HepG2 (cell line): Measurements from ENCODE around the gene IER2. TPM values are rescaled to one million over a fixed set of nuclear protein-coding genes. Genes with fewer than 3 reads are reported as not detected.
"Not testable (repeated sequence)": the region's sequence is repeated elsewhere in the genome, so short reads cannot be mapped to it uniquely, and the experiment has no call there.

Experiments
- ATAC-seq: fragments of 200-7000 bp; cut with Tn5 transposase; 3 replicates; pipeline ENCODE4 v1.9.1; 2020; ENCODE audit warnings: mild to moderate bottlenecking, moderate library complexity
- BruUV-seq: library from RNA; stranded (reverse); fragments of 400-500 nt; replicated peaks from 2 replicates; lab custom pipeline; 2021; lab: Mats Ljungman, UMichigan
- CTCF ChIA-PET: fragments of 300-600 bp; formaldehyde crosslinking; extraction: SDS; loops from one replicate; lab custom pipeline; 2021; ENCODE audit warnings: low total read pairs, inconsistent platforms, low intra/inter-chr PET ratio; lab: Yijun Ruan, JAX
- POLR2A ChIA-PET: fragments of 350-600 bp; sonication (Branson Sonifier 250); formaldehyde crosslinking; loops from one replicate; lab custom pipeline; 2020; ENCODE audit warnings: antibody characterized with exemption, inconsistent platforms; lab: Yijun Ruan, JAX
- DNase-seq: peaks from one replicate; pipeline ENCODE4 v3.0.0-alpha.2; 2015; ENCODE audit warnings: low spot score
- FAIRE-seq: peaks from 3 replicates; lab custom pipeline; 2011; peaks lifted over from hg19 to GRCh38; lab: Jason Lieb, UNC
- H2AFZ ChIP-seq: one replicate; pipeline ENCODE4 v1.6.1; 2011; ENCODE audit warnings: low read length, inconsistent platforms
- H3K27ac ChIP-seq: fragments of 300-600 bp; 3 replicates; pipeline ENCODE4 v1.8.0; 2011; ENCODE audit warnings: mixed run types, mild to moderate bottlenecking, mixed read lengths, low read length, inconsistent platforms; ENCODE audit not compliant: insufficient read depth; ENCODE audit errors: extremely low read length
- H3K27me3 ChIP-seq, 2 experiments: fragments of 200-600 bp in 1 of 2; 2 replicates in 1 of 2; 3 replicates in 1 of 2; pipeline versions ENCODE4 v1.6.0 to v1.8.0; 2011; ENCODE audit warnings: low read length in 2 of 2, mild to moderate bottlenecking in 2 of 2, moderate library complexity in 2 of 2, inconsistent platforms in 1 of 2; ENCODE audit not compliant: insufficient read depth in 2 of 2, control insufficient read depth in 1 of 2
- H3K36me3 ChIP-seq, 2 experiments: fragments of 200-600 bp in 1 of 2; replicated peaks in 1 of 2; 2 replicates in 1 of 2; 3 replicates in 1 of 2; pipeline versions ENCODE4 v1.5.1 to v1.8.0; 2011; ENCODE audit warnings: low read length in 2 of 2, inconsistent platforms in 1 of 2; ENCODE audit not compliant: insufficient read depth in 2 of 2, control insufficient read depth in 1 of 2
- H3K4me1 ChIP-seq: 2 replicates; pipeline ENCODE4 v1.5.1; 2012; ENCODE audit warnings: low read length, inconsistent platforms; ENCODE audit not compliant: insufficient read depth
- H3K4me2 ChIP-seq: 2 replicates; pipeline ENCODE4 v1.6.0; 2011; ENCODE audit warnings: low read depth, low read length, inconsistent platforms
- H3K4me3 ChIP-seq, 3 experiments: fragments of 200-600 bp in 1 of 3; sonication (generic), shearing (Covaris generic) in 1 of 3; replicated peaks in 1 of 3; 2 replicates each; pipeline ENCODE4 v1.5.1; 2011 to 2016; ENCODE audit warnings: low read length in 3 of 3, inconsistent platforms in 2 of 3, low read depth in 2 of 3, mild to moderate bottlenecking in 2 of 3, control low read depth in 1 of 3, mixed read lengths in 1 of 3; ENCODE audit not compliant: insufficient read depth in 1 of 3
- H3K79me2 ChIP-seq: one replicate; pipeline ENCODE4 v1.6.1; 2011; ENCODE audit warnings: low read length, inconsistent platforms; ENCODE audit not compliant: insufficient read depth
- H3K9ac ChIP-seq: 2 replicates; pipeline ENCODE4 v1.6.0; 2011; ENCODE audit warnings: mild to moderate bottlenecking, low read depth, low read length, inconsistent platforms; ENCODE audit not compliant: insufficient read depth
- H3K9me3 ChIP-seq: 2 replicates; pipeline ENCODE4 v1.5.1; 2012; ENCODE audit warnings: mild to moderate bottlenecking, low read length
- H4K20me1 ChIP-seq: 2 replicates; pipeline ENCODE4 v1.6.0; 2011; ENCODE audit warnings: inconsistent platforms, mild to moderate bottlenecking, low read length, moderate library complexity; ENCODE audit not compliant: insufficient read depth
- FOSL1 ChIP-seq: sonication (generic); formaldehyde crosslinking; IDR thresholded peaks from 2 replicates; pipeline ENCODE4 v1.9.0; 2021; ENCODE audit warnings: missing genetic modification reagents, borderline replicate concordance
- POGZ ChIP-seq: sonication (generic); formaldehyde crosslinking; IDR thresholded peaks from 2 replicates; pipeline ENCODE4 v1.4.0; 2020; ENCODE audit warnings: mild to moderate bottlenecking, missing genetic modification reagents
- RFX5 ChIP-seq: IDR thresholded peaks from 2 replicates; pipeline ENCODE4 v1.6.1; 2011; ENCODE audit warnings: low read depth, low read length, improper control_type of control experiment
- SIX1 ChIP-seq: sonication (generic); formaldehyde crosslinking; IDR thresholded peaks from 2 replicates; pipeline ENCODE4 v1.4.0; 2020; ENCODE audit warnings: missing genetic modification reagents, borderline replicate concordance
- TBL1XR1 ChIP-seq: fragments of 150-350 bp; IDR thresholded peaks from 2 replicates; pipeline ENCODE4 v1.6.1; 2014; ENCODE audit warnings: borderline replicate concordance, low read length; ENCODE audit not compliant: partially characterized antibody
- ZEB1 ChIP-seq: IDR thresholded peaks from 2 replicates; pipeline ENCODE4 v1.6.1; 2012; ENCODE audit warnings: mild to moderate bottlenecking, low read depth, inconsistent platforms; ENCODE audit not compliant: insufficient replicate concordance
- ZFY ChIP-seq: sonication (generic); formaldehyde crosslinking; IDR thresholded peaks from 2 replicates; pipeline ENCODE4 v1.4.0; 2020; ENCODE audit warnings: missing genetic modification reagents
- ZNF224 ChIP-seq: sonication (generic); formaldehyde crosslinking; IDR thresholded peaks from 2 replicates; pipeline ENCODE4 v1.5.0; 2020; ENCODE audit warnings: mild to moderate bottlenecking, missing genetic modification reagents
- WGBS: methylation state at CpG from one replicate; pipeline ENCODE4 v1.1.6; 2017; ENCODE audit warnings: low lambda C conversion rate; 5-methylcytosine and 5-hydroxymethylcytosine counted together
- in situ Hi-C: cut with HindIII; loops from 2 replicates; pipeline ENCODE4 v1.10.0; 2017; ENCODE audit warnings: low pct_unique_long_range_greater_than_20kb; ENCODE audit not compliant: extremely low pct_ligation_motif_present
- intact Hi-C: fragments of 100-400 bp; cut with micrococcal nuclease; formaldehyde crosslinking; loops from one replicate; pipeline ENCODE4 v1.10.0; 2022; ENCODE audit not compliant: unreplicated experiment
- polyA plus RNA-seq, 8 experiments: library from polyadenylated mRNA; depleted of rRNA in 3 of 8; stranded (reverse) in 7 of 8; unstranded in 1 of 8; fragments of >200 nt; fragmentation: Illumina TruSeq in 4 of 8; extraction: Trizol in 4 of 8; gene quantifications; 2 replicates each; pipeline versions ENCODE4 v1.2.1 to v1.2.3, GENCODE V29; 2011 to 2016; ENCODE audit warnings: low read depth in 4 of 8, missing spikeins in 1 of 8, mixed read lengths in 1 of 8; ENCODE audit not compliant: insufficient read depth in 1 of 8
- total RNA-seq, 5 experiments: library from RNA; depleted of rRNA; stranded (reverse); fragments of >200 nt; fragmentation: Illumina TruSeq; extraction: Trizol; gene quantifications; 2 replicates each; pipeline ENCODE4 v1.2.3, GENCODE V29; 2016; ENCODE audit warnings: low read depth in 1 of 5
- TF ChIP-seq, protein P1 (sequence below): sonication (generic); formaldehyde crosslinking; IDR thresholded peaks from 2 replicates; pipeline ENCODE4 v1.4.0; 2020; ENCODE audit warnings: mild to moderate bottlenecking, missing genetic modification reagents
- TF ChIP-seq, protein P2 (sequence below): sonication (generic); IDR thresholded peaks from 2 replicates; pipeline ENCODE4 v1.6.1; 2016; ENCODE audit warnings: low read depth, borderline replicate concordance
- TF ChIP-seq, protein P3 (sequence below): sonication (generic); formaldehyde crosslinking; IDR thresholded peaks from 2 replicates; pipeline ENCODE4 v1.5.0; 2020; ENCODE audit warnings: mild to moderate bottlenecking, missing genetic modification reagents

Gene IER2
- total and polyA plus RNA-seq, 2 of the 13 experiments (the other 11 are each of a cell fraction or from before 2014, with no cell fraction given) = 10.1 to 14.3 TPM

DNA sequence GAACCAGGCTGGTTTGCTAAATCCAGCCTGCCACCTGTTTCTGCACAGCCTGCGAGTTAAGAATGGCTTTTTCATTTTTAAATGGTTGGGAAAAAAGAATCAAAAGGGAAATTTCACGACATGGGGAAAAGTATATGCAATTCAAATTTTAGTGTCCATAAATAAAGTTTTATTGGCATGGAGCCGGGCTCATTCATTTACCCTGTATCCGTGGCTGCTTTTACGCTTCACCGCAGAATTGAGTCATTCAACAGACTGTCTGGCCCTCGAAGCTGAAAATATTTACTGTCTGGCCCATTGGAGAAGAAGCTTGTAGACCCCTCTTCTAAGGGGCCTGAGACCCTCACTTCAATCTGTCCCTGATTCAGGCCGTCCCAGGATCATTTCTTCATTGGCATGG, 26.1 kb downstream of the IER2 start:
- TF ChIP-seq ZFY = no peak
- TF ChIP-seq, protein P1, sequence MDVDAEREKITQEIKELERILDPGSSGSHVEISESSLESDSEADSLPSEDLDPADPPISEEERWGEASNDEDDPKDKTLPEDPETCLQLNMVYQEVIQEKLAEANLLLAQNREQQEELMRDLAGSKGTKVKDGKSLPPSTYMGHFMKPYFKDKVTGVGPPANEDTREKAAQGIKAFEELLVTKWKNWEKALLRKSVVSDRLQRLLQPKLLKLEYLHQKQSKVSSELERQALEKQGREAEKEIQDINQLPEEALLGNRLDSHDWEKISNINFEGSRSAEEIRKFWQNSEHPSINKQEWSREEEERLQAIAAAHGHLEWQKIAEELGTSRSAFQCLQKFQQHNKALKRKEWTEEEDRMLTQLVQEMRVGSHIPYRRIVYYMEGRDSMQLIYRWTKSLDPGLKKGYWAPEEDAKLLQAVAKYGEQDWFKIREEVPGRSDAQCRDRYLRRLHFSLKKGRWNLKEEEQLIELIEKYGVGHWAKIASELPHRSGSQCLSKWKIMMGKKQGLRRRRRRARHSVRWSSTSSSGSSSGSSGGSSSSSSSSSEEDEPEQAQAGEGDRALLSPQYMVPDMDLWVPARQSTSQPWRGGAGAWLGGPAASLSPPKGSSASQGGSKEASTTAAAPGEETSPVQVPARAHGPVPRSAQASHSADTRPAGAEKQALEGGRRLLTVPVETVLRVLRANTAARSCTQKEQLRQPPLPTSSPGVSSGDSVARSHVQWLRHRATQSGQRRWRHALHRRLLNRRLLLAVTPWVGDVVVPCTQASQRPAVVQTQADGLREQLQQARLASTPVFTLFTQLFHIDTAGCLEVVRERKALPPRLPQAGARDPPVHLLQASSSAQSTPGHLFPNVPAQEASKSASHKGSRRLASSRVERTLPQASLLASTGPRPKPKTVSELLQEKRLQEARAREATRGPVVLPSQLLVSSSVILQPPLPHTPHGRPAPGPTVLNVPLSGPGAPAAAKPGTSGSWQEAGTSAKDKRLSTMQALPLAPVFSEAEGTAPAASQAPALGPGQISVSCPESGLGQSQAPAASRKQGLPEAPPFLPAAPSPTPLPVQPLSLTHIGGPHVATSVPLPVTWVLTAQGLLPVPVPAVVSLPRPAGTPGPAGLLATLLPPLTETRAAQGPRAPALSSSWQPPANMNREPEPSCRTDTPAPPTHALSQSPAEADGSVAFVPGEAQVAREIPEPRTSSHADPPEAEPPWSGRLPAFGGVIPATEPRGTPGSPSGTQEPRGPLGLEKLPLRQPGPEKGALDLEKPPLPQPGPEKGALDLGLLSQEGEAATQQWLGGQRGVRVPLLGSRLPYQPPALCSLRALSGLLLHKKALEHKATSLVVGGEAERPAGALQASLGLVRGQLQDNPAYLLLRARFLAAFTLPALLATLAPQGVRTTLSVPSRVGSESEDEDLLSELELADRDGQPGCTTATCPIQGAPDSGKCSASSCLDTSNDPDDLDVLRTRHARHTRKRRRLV (CRISPR knock-in tag) = no peak
- TF ChIP-seq RFX5 = no peak
- no peak for TF ChIP-seq SIX1 (CRISPR knock-in tag)
- TF ChIP-seq, protein P2, sequence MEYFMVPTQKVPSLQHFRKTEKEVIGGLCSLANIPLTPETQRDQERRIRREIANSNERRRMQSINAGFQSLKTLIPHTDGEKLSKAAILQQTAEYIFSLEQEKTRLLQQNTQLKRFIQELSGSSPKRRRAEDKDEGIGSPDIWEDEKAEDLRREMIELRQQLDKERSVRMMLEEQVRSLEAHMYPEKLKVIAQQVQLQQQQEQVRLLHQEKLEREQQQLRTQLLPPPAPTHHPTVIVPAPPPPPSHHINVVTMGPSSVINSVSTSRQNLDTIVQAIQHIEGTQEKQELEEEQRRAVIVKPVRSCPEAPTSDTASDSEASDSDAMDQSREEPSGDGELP = no peak
- no peak for TF ChIP-seq POGZ (CRISPR knock-in tag)
- no peak for TF ChIP-seq ZEB1
- TF ChIP-seq, protein P3, sequence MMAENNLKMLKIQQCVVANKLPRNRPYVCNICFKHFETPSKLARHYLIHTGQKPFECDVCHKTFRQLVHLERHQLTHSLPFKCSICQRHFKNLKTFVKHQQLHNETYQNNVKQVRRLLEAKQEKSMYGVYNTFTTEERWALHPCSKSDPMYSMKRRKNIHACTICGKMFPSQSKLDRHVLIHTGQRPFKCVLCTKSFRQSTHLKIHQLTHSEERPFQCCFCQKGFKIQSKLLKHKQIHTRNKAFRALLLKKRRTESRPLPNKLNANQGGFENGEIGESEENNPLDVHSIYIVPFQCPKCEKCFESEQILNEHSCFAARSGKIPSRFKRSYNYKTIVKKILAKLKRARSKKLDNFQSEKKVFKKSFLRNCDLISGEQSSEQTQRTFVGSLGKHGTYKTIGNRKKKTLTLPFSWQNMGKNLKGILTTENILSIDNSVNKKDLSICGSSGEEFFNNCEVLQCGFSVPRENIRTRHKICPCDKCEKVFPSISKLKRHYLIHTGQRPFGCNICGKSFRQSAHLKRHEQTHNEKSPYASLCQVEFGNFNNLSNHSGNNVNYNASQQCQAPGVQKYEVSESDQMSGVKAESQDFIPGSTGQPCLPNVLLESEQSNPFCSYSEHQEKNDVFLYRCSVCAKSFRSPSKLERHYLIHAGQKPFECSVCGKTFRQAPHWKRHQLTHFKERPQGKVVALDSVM = no peak
- no peak for TF ChIP-seq ZNF224 (CRISPR knock-in tag)
- TF ChIP-seq TBL1XR1 = no peak
- TF ChIP-seq FOSL1 = no peak
- CTCF ChIA-PET = no interaction called here
- no peaks in the 10 kb centered on the region for H3K36me3 ChIP-seq
- no peak overlapping the region for H3K4me3 ChIP-seq
- no peak for FAIRE-seq
- intact Hi-C loops (no loop called here), in situ Hi-C loops (no loop called here)
- no peak overlapping the region for H3K9ac ChIP-seq
- no peak overlapping the region for H3K27ac ChIP-seq
- 83% methylated on average over 8 of the region's 8 CpGs for WGBS
- ATAC-seq = no peak
- H3K4me1 ChIP-seq = peaks cover 21% of the 10 kb centered on the region
- POLR2A ChIA-PET = interaction anchor here (1.0 to 1.6 kb wide), 2 partner anchors 9 to 26 kb away, joined by 3 to 6 read pairs; partner anchors contain the start of genes IER2 and STX10
- BruUV-seq = no TSS peak
- H3K79me2 ChIP-seq = no peaks in the 10 kb centered on the region
- no peak overlapping the region for H2AFZ ChIP-seq
- H3K27me3 ChIP-seq = no peaks in the 10 kb centered on the region
- H3K4me2 ChIP-seq = no peak overlapping the region
- DNase-seq = no peak
- no peaks in the 10 kb centered on the region for H3K9me3 ChIP-seq
- no peaks in the 10 kb centered on the region for H4K20me1 ChIP-seq

DNA sequence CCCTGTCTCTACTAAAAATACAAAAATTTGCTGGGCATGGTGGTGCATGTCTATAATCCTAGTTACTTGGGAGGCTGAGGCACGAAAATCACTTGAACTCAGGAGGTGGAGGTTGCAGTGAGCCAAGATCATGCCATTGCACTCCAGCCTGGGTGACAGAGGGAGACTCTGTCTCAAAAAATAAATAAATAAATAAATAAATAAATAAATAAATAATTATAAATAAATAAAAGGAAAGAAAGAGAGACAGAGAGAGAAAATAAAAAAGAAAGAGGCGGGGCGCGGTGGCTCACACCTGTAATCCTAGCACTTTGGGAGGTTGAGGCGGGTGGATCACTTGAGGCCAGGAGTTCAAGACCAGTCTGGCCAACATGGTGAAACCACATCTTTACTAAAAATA, 27.4 kb downstream of the IER2 start:
- H2AFZ ChIP-seq, CTCF ChIA-PET, in situ Hi-C loops, H3K27ac ChIP-seq, H3K4me3 ChIP-seq, POLR2A ChIA-PET, H4K20me1 ChIP-seq, DNase-seq, intact Hi-C loops, H3K4me2 ChIP-seq, H3K9me3 ChIP-seq, H3K27me3 ChIP-seq, H3K36me3 ChIP-seq, BruUV-seq, FAIRE-seq, ATAC-seq, H3K79me2 ChIP-seq, H3K9ac ChIP-seq: not testable (repeated sequence)
- WGBS = 81% methylated on average over 5 of the region's 5 CpGs
- H3K4me1 ChIP-seq = peaks cover 22% of the 10 kb centered on the region
